Renal cortical epithelial cell (primary cell): ENCODE data around the gene FRMD4B. TPM values are rescaled to one million over a fixed set of nuclear protein-coding genes. Genes with fewer than 3 reads are reported as not detected.
A peak's percentile ranks its signal among the peaks of the same experiment; 100 is the strongest.

Experiments used
- DNase-seq: peaks from one replicate; pipeline ENCODE4 v3.0.0-alpha.2; 2011; ENCODE audit warnings: low read depth
- total RNA-seq: library from RNA; depleted of rRNA; stranded (reverse); fragments of >200 nt; gene quantifications from 2 replicates; pipeline ENCODE4 v1.2.3, GENCODE V29; 2014

FRMD4B gene
- total RNA-seq, 1 donor from 2014 or later: 24.5 TPM

DNA sequence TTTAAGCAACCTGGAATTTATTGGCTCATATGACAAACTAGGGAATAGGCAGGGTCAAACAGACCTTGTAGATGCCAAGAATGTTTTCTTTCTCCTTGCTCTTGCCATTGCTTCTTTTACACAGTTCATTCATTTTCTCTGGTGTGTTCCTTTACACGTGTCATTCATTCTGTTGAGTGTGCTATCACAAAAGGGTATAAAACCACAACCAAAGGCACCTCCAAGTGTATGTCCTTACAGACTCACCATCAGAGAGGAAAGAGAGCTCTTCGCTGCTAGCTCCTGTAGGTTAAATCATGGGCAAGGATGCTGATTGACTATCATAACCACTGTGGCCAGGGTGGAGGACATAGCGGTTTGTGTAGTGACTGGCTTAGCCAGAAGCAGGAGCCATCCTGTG, 19.2 kb upstream of the FRMD4B start:
- DNase-seq: no peak

- no peak for DNase-seq
Observed at GRCh38 chr3:69403454-69403853, 17.6 kb upstream of the FRMD4B start.

DNA sequence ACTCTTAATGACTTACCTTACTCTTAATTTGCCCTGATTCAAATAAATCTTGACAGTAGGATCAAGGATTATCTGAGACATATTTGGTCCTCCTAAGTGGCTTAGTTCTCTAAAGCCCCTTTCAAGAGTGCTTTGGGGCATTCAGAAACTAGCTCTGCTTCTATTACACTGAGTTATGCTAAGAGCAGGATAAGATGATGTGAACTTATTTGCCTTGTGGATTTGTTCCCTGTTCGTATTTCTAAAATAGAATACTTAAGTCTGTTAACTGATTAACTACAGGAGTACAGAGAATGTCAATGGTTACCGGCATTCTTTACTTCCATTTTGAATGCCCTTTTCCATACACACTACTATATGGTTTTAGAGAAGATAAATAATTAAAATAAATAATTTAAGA, 14.8 kb upstream of the FRMD4B start:
- no peak for DNase-seq

- DNase-seq: no peak
Observed at GRCh38 chr3:69392850-69393249, 7.0 kb upstream of the FRMD4B start.

DNA sequence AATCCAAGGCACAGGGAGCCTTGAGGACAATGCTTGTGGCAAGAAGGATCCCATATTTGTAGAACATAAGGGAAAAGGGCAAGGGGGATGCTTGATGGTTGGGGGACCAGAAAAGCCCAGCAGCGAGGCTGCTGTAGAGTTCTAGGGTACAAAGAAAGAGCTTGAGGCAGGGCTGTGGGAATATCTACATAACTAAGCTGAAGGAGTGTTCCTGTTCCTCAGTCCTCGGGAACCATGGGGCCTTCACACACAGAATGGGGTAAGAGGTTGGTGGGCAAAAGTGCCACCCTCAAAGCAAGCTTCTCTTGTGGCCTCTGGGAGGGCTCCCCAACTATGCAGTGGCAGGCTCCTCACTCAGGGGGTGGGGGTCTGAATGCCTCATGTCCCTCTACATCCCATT, 6.5 kb upstream of the FRMD4B start:
- DNase-seq: no peak

GRCh38 chr3:69391554-69391953, 5.7 kb upstream of the FRMD4B start:
- DNase-seq: no peak

GRCh38 chr3:69390771-69391170, 4.9 kb upstream of the FRMD4B start:
- DNase-seq: no peak

GRCh38 chr3:69389520-69390248, 3.8 kb upstream of the FRMD4B start:
- no peak for DNase-seq

- DNase-seq: no peak
Observed at GRCh38 chr3:69388241-69388640, 2.4 kb upstream of the FRMD4B start.

GRCh38 chr3:69386556-69387385, 883 bp upstream of the FRMD4B start:
- DNase-seq: peak; percentile 18

DNA sequence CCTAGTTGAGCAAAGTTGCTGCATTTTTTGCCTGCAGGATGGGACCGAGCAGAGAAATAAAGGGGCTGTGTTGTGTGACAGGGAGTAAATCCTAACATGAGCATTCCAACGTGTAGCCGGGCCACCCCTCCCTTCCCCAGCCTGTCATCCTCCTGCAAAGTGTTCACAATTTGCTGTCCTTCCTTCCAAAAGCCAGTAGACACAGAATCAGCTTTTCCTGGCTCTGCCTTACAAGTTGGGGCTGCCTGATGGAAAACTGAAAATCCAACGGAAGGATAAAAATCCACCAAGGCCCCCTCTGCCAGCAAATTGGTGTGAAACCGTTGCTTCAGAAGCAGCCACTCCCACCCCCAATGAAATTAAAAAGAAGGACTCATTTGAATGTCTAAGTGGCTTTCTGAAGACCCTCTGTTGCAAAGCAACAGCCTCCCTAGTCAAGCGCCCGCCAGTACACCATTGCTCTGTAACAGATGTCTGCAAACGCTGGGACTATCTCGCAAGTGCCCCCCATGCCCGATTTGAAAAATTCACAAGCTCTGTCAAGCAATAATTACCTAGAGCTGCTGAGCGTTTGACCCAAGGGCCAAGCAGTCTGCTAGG, 665 bp downstream of the FRMD4B start:
- DNase-seq: no peak

DNA sequence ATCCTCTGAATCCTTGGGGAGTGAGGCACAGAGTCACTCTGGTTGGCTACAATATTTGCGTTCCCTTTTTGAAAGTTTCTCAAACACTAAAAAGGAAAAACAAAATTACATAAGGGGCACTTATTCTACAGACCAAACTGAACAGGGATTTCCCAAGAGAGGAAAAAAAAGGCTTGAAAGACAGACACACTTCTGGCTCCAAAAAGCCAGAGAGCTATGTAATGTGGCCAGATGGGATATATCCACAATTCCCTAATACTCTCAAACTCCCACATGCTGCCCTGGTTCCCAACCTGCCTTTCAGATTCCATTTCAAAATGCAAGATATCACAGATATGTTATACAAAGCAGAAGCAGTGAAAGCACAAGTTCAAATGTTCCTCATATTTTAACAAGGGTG, 1.6 kb downstream of the FRMD4B start:
- no peak for DNase-seq

DNA sequence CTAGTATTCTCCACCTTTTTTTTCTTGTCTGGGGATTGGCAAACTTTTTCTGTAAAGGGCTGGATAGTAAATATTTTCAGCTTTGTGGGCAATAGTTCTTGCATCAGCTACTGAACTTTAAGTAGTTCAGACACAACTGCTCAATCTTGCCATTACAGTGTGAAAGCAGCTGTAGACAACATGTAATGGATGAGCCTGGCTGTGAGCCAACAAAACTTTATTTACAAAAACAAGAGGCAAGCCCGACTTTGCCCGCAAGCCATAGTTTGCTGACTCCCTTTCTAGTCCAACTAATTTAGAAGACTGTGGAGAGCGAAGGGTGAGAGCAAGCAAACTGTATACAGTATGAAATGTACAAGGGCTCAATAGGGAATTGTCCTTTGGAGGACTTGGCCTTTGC, 6.2 kb downstream of the FRMD4B start:
- DNase-seq: no peak

- no peak for DNase-seq
Observed at GRCh38 chr3:69378112-69378802, 7.6 kb downstream of the FRMD4B start.

DNA sequence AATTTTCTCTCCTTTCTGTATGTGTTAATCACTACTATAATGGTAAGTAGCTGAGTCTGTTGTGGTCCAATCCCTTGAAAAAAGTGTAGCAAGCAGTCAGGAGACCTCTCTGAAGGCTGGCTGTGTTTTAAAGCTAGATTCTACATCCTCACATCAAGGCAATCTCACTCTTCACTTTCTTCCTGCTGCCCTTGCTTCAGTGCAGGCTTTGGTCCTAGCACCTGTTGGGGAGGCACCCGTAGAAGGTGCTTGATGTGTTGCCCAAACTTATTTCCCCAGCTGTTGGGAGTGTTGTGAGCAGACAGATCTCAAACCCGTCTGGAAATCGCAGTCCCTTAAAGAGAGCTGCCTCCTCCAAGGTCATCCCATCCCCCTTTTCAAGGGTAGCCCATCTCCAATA, 8.6 kb downstream of the FRMD4B start:
- DNase-seq: no peak

DNA sequence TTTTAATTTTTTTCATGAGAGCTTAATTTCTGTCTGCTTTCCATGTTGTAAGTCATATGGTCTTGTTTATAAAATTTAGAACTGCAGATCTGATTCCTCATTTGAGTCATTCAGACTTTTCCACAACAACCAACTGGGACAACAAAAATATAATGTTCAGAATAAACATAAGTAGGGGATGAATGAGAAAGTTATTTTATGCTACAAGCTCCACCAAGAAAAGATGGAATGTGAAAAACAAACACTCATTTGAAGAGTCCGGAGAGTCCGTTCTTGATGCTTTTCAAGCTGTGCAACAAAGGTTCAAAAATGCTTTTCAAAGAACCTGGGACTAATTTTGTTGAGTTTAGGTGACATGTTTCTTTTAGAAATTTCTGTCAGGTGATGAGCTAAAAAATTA, 9.2 kb downstream of the FRMD4B start:
- no peak for DNase-seq

DNA sequence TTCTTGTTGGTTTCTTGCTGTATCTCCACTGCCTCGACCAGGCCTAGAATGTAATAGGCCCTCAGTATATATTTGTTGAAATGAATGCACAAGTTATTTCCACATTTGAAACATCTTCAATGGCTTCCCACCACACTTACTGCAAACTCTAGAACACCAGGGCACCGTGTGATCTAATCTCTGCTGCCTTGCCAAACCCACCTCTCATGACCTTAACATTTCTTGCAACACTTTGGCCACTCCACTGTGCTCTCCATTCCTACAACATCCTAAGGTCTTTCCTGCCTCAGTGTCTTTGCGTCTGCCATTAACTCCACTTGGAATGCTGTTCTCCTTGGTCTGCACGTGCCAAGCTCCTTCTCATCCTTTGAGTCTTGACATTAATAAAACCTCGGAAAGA, 14.1 kb downstream of the FRMD4B start:
- no peak for DNase-seq

DNA sequence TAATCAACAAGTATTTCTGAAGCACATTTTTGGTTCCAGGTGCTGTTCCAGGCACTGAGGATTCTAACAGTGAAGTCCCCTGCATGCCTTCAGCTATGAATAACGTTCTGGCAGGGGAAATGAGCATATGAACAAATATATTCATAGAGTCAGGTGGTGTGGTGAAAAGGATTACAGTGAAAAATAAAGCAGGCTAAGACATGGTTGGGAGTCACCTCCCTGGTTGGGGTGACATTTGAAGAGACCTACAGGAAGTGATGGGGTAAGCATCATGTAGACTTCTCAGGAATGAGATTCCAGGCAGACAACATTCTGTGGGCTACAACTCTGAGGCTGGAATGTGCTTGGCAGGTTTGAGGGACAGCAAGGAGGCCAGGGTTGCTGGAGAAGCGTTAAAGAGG, 15.0 kb downstream of the FRMD4B start:
- DNase-seq: no peak

GRCh38 chr3:69370156-69370883, 15.6 kb downstream of the FRMD4B start:
- no peak for DNase-seq

- peak; percentile 18 for DNase-seq
Observed at GRCh38 chr3:69368129-69368741, 17.7 kb downstream of the FRMD4B start.

DNA sequence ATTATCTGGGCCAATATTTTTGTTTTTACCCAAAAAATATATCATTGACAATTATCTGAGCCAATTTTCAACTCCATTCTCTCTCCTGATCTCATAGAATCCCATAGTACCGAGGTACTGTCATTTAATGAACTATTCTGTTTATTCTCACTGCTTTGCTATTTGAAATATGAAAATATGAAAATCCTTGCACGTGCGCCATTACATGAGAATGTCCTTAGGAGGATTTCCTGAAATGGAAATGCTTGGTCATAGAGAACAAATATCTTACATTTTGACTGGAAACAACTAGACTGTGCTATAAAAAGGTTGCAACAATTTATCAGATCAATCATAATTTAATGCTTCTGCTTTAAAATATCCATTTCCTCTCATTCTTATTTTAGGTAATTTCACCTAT, 18.3 kb downstream of the FRMD4B start:
- no peak for DNase-seq
